HG03039 (cell line): ENCODE results near the gene MAPK12.

Experiments used
- ATAC-seq: cut with Tn5 transposase; IDR thresholded peaks from one replicate; pipeline ENCODE4 v1.9.1; 2021; ENCODE audit warnings: mild to moderate bottlenecking, moderate library complexity; ENCODE audit not compliant: unreplicated experiment

Gene MAPK12

GRCh38 chr22:50253046-50253915 lies 8.2 kb downstream of the MAPK12 start:
- no peak for ATAC-seq

GRCh38 chr22:50252082-50253045 lies 9.1 kb downstream of the MAPK12 start:
- no peak for ATAC-seq

GRCh38 chr22:50251477-50252081 lies 9.9 kb downstream of the MAPK12 start:
- ATAC-seq, result no peak

GRCh38 chr22:50250555-50251476 lies 10.7 kb downstream of the MAPK12 start, which contains the start of gene HDAC10:
Gene HDAC10, minus strand, starts transcription at chr22:50251265. Its CDS starts 233 bp downstream, at chr22:50251032.
- ATAC-seq, result peak; percentile 47

- no peak for ATAC-seq
Observed at GRCh38 chr22:50250249-50250554, 11.3 kb downstream of the MAPK12 start.

- no peak for ATAC-seq
Observed at GRCh38 chr22:50249341-50250248, 11.9 kb downstream of the MAPK12 start.

GRCh38 chr22:50248196-50249081 lies 13.0 kb downstream of the MAPK12 start:
- no peak for ATAC-seq

- no peak for ATAC-seq
Observed at GRCh38 chr22:50247748-50248147, 13.7 kb downstream of the MAPK12 start.

GRCh38 chr22:50246242-50247175 lies 15.0 kb downstream of the MAPK12 start:
- no peak for ATAC-seq

GRCh38 chr22:50245214-50246072 lies 16.0 kb downstream of the MAPK12 start:
- ATAC-seq, result no peak

GRCh38 chr22:50244420-50245213 lies 16.9 kb downstream of the MAPK12 start, which contains the start of gene TUBGCP6:
Gene TUBGCP6, minus strand, starts transcription at chr22:50245023. Its CDS starts 564 bp downstream, at chr22:50244459.
- ATAC-seq, result peak; percentile 70

GRCh38 chr22:50243685-50244419 lies 17.6 kb downstream of the MAPK12 start:
- peak; percentile 0 for ATAC-seq

GRCh38 chr22:50242406-50242949 lies 19.0 kb downstream of the MAPK12 start:
- no peak for ATAC-seq

- ATAC-seq, result no peak
Observed at GRCh38 chr22:50238755-50239154, 22.7 kb downstream of the MAPK12 start.
